H1 (cell line): ENCODE results near the gene ST14. TPM values are rescaled to one million over a fixed set of nuclear protein-coding genes. Genes with fewer than 3 reads are reported as not detected.

Source experiments
- CTCF ChIA-PET: fragments of 300-600 bp; sonication (Branson Sonifier 250); formaldehyde crosslinking; loops from one replicate; lab custom pipeline; 2021; ENCODE audit not compliant: partially characterized antibody; lab: Charles Lee
- POLR2A ChIA-PET: fragments of 300-600 bp; sonication (Branson Sonifier 250); formaldehyde crosslinking; loops from one replicate; lab custom pipeline; 2021; ENCODE audit warnings: inconsistent platforms; ENCODE audit not compliant: partially characterized antibody; lab: Charles Lee
- DNase-seq, 2 experiments: peaks; one replicate each; pipeline versions ENCODE4 v3.0.0 to v3.0.0-alpha.2; 2010 to 2022; ENCODE audit warnings: low spot score in 2 of 2, low read depth in 1 of 2, mixed read lengths in 1 of 2
- FAIRE-seq: peaks from 2 replicates; lab custom pipeline; 2011; peaks lifted over from hg19 to GRCh38; lab: Jason Lieb, UNC
- H2AFZ ChIP-seq: 2 replicates; pipeline ENCODE4 v1.8.1; 2012; ENCODE audit warnings: low read length, inconsistent platforms
- H2AK5ac ChIP-seq: 2 replicates; pipeline ENCODE4 v1.6.1; 2013; ENCODE audit warnings: low read depth, low read length
- H2BK120ac ChIP-seq: replicated peaks from 2 replicates; pipeline ENCODE3; 2013; ENCODE audit warnings: low read depth, low read length, inconsistent platforms
- H2BK12ac ChIP-seq: 2 replicates; pipeline ENCODE4 v1.6.1; 2013; ENCODE audit warnings: low read depth, low read length
- H2BK15ac ChIP-seq: 2 replicates; pipeline ENCODE4 v1.6.1; 2013; ENCODE audit warnings: low read length
- H2BK20ac ChIP-seq: 2 replicates; pipeline ENCODE4 v1.6.1; 2013; ENCODE audit warnings: low read length
- H2BK5ac ChIP-seq: 2 replicates; pipeline ENCODE4 v1.6.1; 2013; ENCODE audit warnings: low read depth, low read length
- H3K14ac ChIP-seq: 2 replicates; pipeline ENCODE4 v1.6.1; 2013; ENCODE audit warnings: inconsistent platforms; ENCODE audit not compliant: insufficient read length
- H3K18ac ChIP-seq: 2 replicates; pipeline ENCODE4 v1.6.1; 2013; ENCODE audit warnings: low read length; ENCODE audit errors: extremely low read depth
- H3K23ac ChIP-seq: 2 replicates; pipeline ENCODE4 v1.6.1; 2013; ENCODE audit warnings: inconsistent platforms; ENCODE audit not compliant: insufficient read length
- H3K23me2 ChIP-seq: 2 replicates; pipeline ENCODE4 v1.6.1; 2013; ENCODE audit warnings: low read depth, low read length
- H3K27ac ChIP-seq: 2 replicates; pipeline ENCODE4 v1.6.1; 2011; ENCODE audit warnings: low read depth, low read length, inconsistent platforms
- H3K27me3 ChIP-seq, 4 experiments: replicated peaks in 1 of 4; 1 replicate in 1 of 4; 2 replicates in 3 of 4; pipeline versions ENCODE4 v1.6.1 to v1.8.1; 2011 to 2013; ENCODE audit warnings: low read length in 3 of 4, mild to moderate bottlenecking in 3 of 4, inconsistent platforms in 2 of 4, mixed read lengths in 2 of 4, moderate library complexity in 1 of 4; ENCODE audit not compliant: control insufficient read depth in 3 of 4, insufficient read depth in 3 of 4; ENCODE audit errors: extremely low read depth in 1 of 4
- H3K36me3 ChIP-seq, 4 experiments: 2 replicates each; pipeline versions ENCODE4 v1.6.1 to v1.8.1; 2011 to 2013; ENCODE audit warnings: mild to moderate bottlenecking in 4 of 4, low read length in 3 of 4, moderate library complexity in 2 of 4, control low read depth in 1 of 4, inconsistent platforms in 1 of 4; ENCODE audit not compliant: insufficient read depth in 4 of 4, control insufficient read depth in 2 of 4
- H3K4ac ChIP-seq: replicated peaks from 2 replicates; pipeline ENCODE3; 2013; ENCODE audit warnings: low read length, low read depth, mixed read lengths, inconsistent platforms; ENCODE audit not compliant: insufficient read length
- H3K4me1 ChIP-seq, 4 experiments: replicated peaks in 1 of 4; 1 replicate in 1 of 4; 2 replicates in 3 of 4; pipeline versions ENCODE4 v1.6.1 to v1.8.1; 2011 to 2013; ENCODE audit warnings: low read length in 3 of 4, inconsistent platforms in 2 of 4, mixed read lengths in 1 of 4; ENCODE audit not compliant: insufficient read depth in 4 of 4, control insufficient read depth in 3 of 4
- H3K4me2 ChIP-seq, 2 experiments: 2 replicates each; pipeline versions ENCODE4 v1.6.1 to v1.8.1; 2011 to 2013; ENCODE audit warnings: low read depth in 2 of 2, low read length in 2 of 2, control low read depth in 1 of 2, inconsistent platforms in 1 of 2, mild to moderate bottlenecking in 1 of 2; ENCODE audit not compliant: insufficient read depth in 1 of 2
- H3K4me3 ChIP-seq, 4 experiments: fragments of 200-600, 300-600 bp in 1 of 4; sonication (generic), shearing (Covaris generic), sonication (Bioruptor Twin) in 1 of 4; 2 replicates each; pipeline versions ENCODE4 v1.5.1 to v1.8.1; 2011 to 2016; ENCODE audit warnings: low read length in 4 of 4, low read depth in 3 of 4, control low read depth in 2 of 4, inconsistent platforms in 2 of 4, mild to moderate bottlenecking in 2 of 4, mixed read lengths in 1 of 4, moderate library complexity in 1 of 4; ENCODE audit not compliant: insufficient read depth in 2 of 4; ENCODE audit errors: extremely low read depth in 1 of 4
- H3K56ac ChIP-seq: replicated peaks from 2 replicates; pipeline ENCODE3; 2013; ENCODE audit warnings: low read depth, mild to moderate bottlenecking, mixed read lengths, low read length, inconsistent platforms; ENCODE audit not compliant: insufficient read length
- H3K79me1 ChIP-seq: 2 replicates; pipeline ENCODE4 v1.6.1; 2013; ENCODE audit warnings: low read depth, low read length, control low read depth
- H3K79me2 ChIP-seq, 2 experiments: 2 replicates each; pipeline versions ENCODE4 v1.6.1 to v1.8.1; 2012 to 2013; ENCODE audit warnings: low read length in 2 of 2, mild to moderate bottlenecking in 2 of 2, inconsistent platforms in 1 of 2; ENCODE audit not compliant: insufficient read depth in 2 of 2, control insufficient read depth in 1 of 2
- H3K9ac ChIP-seq, 4 experiments: replicated peaks in 1 of 4; 1 replicate in 1 of 4; 2 replicates in 3 of 4; pipeline versions ENCODE4 v1.6.1 to v1.8.1; 2011 to 2013; ENCODE audit warnings: low read depth in 3 of 4, low read length in 3 of 4, control low read depth in 2 of 4, mild to moderate bottlenecking in 2 of 4, moderate library complexity in 2 of 4, inconsistent platforms in 1 of 4; ENCODE audit errors: extremely low read depth in 1 of 4
- H3K9me3 ChIP-seq, 2 experiments: 2 replicates each; pipeline versions ENCODE4 v1.6.1 to v1.8.1; 2012 to 2013; ENCODE audit warnings: mild to moderate bottlenecking in 2 of 2, moderate library complexity in 2 of 2, control low read depth in 1 of 2, inconsistent platforms in 1 of 2, low read depth in 1 of 2, low read length in 1 of 2, mixed read lengths in 1 of 2; ENCODE audit not compliant: insufficient read depth in 2 of 2
- H4K20me1 ChIP-seq, 2 experiments: replicated peaks in 1 of 2; 2 replicates each; pipeline versions ENCODE3 to v1.8.1; 2011 to 2013; ENCODE audit warnings: inconsistent platforms in 2 of 2, low read length in 2 of 2, mild to moderate bottlenecking in 1 of 2; ENCODE audit not compliant: insufficient read depth in 2 of 2, control insufficient read depth in 1 of 2
- H4K5ac ChIP-seq: 2 replicates; pipeline ENCODE4 v1.6.1; 2013; ENCODE audit warnings: low read length, low read depth, mixed read lengths, inconsistent platforms; ENCODE audit not compliant: insufficient read length
- H4K8ac ChIP-seq: 2 replicates; pipeline ENCODE4 v1.8.0; 2013; ENCODE audit warnings: mild to moderate bottlenecking, moderate library complexity, low read length, inconsistent platforms; ENCODE audit not compliant: insufficient read depth; ENCODE audit errors: extremely low read depth
- H4K91ac ChIP-seq: replicated peaks from 2 replicates; pipeline ENCODE3; 2013; ENCODE audit warnings: low read length, mixed read lengths, inconsistent platforms; ENCODE audit not compliant: insufficient read length
- ATF2 ChIP-seq: IDR thresholded peaks from 2 replicates; pipeline ENCODE4 v1.6.1; 2012; ENCODE audit warnings: low read length, inconsistent platforms
- CTBP2 ChIP-seq: IDR thresholded peaks from 2 replicates; pipeline ENCODE4 v1.7.0; 2011; ENCODE audit warnings: borderline replicate concordance, mild to moderate bottlenecking, moderate library complexity, mixed read lengths, low read length; ENCODE audit not compliant: insufficient read depth, insufficient read length
- E2F6 ChIP-seq: IDR thresholded peaks from 2 replicates; pipeline ENCODE4 v1.6.1; 2012; ENCODE audit warnings: inconsistent platforms
- EP300 ChIP-seq, 2 experiments: IDR thresholded peaks; 1 replicate in 1 of 2; 2 replicates in 1 of 2; pipeline ENCODE4 v1.6.1; 2011 to 2012; ENCODE audit warnings: low read depth in 2 of 2, low read length in 2 of 2, mild to moderate bottlenecking in 2 of 2, borderline replicate concordance in 1 of 2, inconsistent platforms in 1 of 2, moderate library complexity in 1 of 2
- MAFK ChIP-seq: IDR thresholded peaks from 2 replicates; pipeline ENCODE4 v1.6.1; 2012; ENCODE audit warnings: low read depth, mild to moderate bottlenecking, improper control_type of control experiment, low read length
- PHF8 ChIP-seq: fragments of 200-600 bp; sonication (generic); conservative IDR thresholded peaks from 2 replicates; pipeline ENCODE4 v1.7.1; 2012; ENCODE audit warnings: low read depth, mild to moderate bottlenecking, inconsistent platforms, low read length, moderate library complexity
- SIRT6 ChIP-seq: IDR thresholded peaks from one replicate; pipeline ENCODE4 v1.7.1; 2012; ENCODE audit warnings: low read length, inconsistent platforms
- SRF ChIP-seq: IDR thresholded peaks from 2 replicates; pipeline ENCODE4 v1.6.1; 2011; ENCODE audit warnings: mild to moderate bottlenecking, low read depth, low read length, moderate library complexity
- ZNF274 ChIP-seq: IDR thresholded peaks from 2 replicates; pipeline ENCODE4 v1.7.0; 2012; ENCODE audit warnings: low read length, borderline replicate concordance; ENCODE audit errors: extremely low read depth
- WGBS, 2 experiments: shearing (Covaris generic) in 1 of 2; methylation state at CpG; one replicate each; pipeline versions ENCODE4 v1.1.6 to v1.1.7; 2013 to 2015; ENCODE audit warnings: low lambda C conversion rate in 2 of 2, mixed read lengths in 2 of 2, inconsistent platforms in 1 of 2, low coverage in 1 of 2, missing lambda C conversion rate in 1 of 2; ENCODE audit not compliant: insufficient replicate concordance in 2 of 2, insufficient coverage in 1 of 2, insufficient read length in 1 of 2; ENCODE audit errors: extremely low coverage in 1 of 2, missing lambda C conversion rate in 1 of 2; 5-methylcytosine and 5-hydroxymethylcytosine counted together
- polyA plus RNA-seq, 7 experiments: library from polyadenylated mRNA; depleted of rRNA in 3 of 7; stranded (reverse) in 5 of 7; unstranded in 2 of 7; fragments of >200 nt in 5 of 7; fragments of 200-250 nt in 2 of 7; gene quantifications; 1 replicate in 5 of 7; 2 replicates in 1 of 7; 4 replicates in 1 of 7; pipeline versions ENCODE4 v1.2.1 to v1.2.3, GENCODE V29; 2011 to 2013; ENCODE audit warnings: missing spikeins in 2 of 7, mixed read lengths in 2 of 7
- total RNA-seq: library from RNA; stranded (reverse); fragmentation: NEBNext Ultra II Directional; extraction: Animal tissue kit (Norgen Biotek cat#: 25700); gene quantifications from 2 replicates; pipeline ENCODE4 v1.2.1, GENCODE V29; 2021

Gene ST14
- total and polyA plus RNA-seq, 2 of the 8 experiments (the other 6 are each of a cell fraction or from before 2014, with no cell fraction given): 22.4 to 24.9 TPM

- H3K9ac ChIP-seq: no peak overlapping the region
- H3K27me3 ChIP-seq: no peaks in the 10 kb centered on the region
- CTCF ChIA-PET: interaction anchor here (1.0 kb wide), 1 partner anchor 9 kb away, joined by 6 read pairs; no protein-coding TSS in a partner anchor
- H3K4me3 ChIP-seq: no peak overlapping the region
- no peaks in the 10 kb centered on the region for H3K23me2 ChIP-seq
- H2BK120ac ChIP-seq: no peak overlapping the region
- no peak overlapping the region for H4K91ac ChIP-seq
- peaks cover 6 to 8% of the 10 kb centered on the region in 2 experiments for H4K20me1 ChIP-seq
- H3K23ac ChIP-seq: no peak overlapping the region
- 88% methylated on average over 18 of the region's 19 CpGs; no CpG with 5 or more reads in 1 of the 2 experiments for WGBS, 2 experiments
- H4K8ac ChIP-seq: no peak overlapping the region; the same call in 1 of the 2 replicates
- no peak overlapping the region for H2BK15ac ChIP-seq
- no peak overlapping the region for H3K18ac ChIP-seq
- H3K14ac ChIP-seq: no peak overlapping the region
- no peak overlapping the region; the same call in 1 of the 2 replicates for H3K27ac ChIP-seq
- H4K5ac ChIP-seq: no peak overlapping the region
- H2AK5ac ChIP-seq: no peak overlapping the region
- no peak overlapping the region for H3K4ac ChIP-seq
- H3K36me3 ChIP-seq: peaks cover 23 to 74% (median 39%) of the 10 kb centered on the region in 4 experiments
- FAIRE-seq: no peak
- H3K4me2 ChIP-seq: no peak overlapping the region
- no peak overlapping the region for H2BK5ac ChIP-seq
- no peak overlapping the region for H2BK12ac ChIP-seq
- no peak overlapping the region for H3K56ac ChIP-seq
- peaks cover 2% of the 10 kb centered on the region; the same call in 1 of the 2 replicates for H3K79me1 ChIP-seq
- no peaks in the 10 kb centered on the region for H3K79me2 ChIP-seq
- peaks cover 0 to 13% (median 6%) of the 10 kb centered on the region in 4 experiments; a peak in 5 of 7 replicates for H3K4me1 ChIP-seq
- POLR2A ChIA-PET: interaction anchor here (1.6 kb wide), 1 partner anchor 12 kb away, joined by 3 read pairs; no protein-coding TSS in a partner anchor
- DNase-seq: no peak
- H2AFZ ChIP-seq: no peak overlapping the region
- no peak overlapping the region for H2BK20ac ChIP-seq
- H3K9me3 ChIP-seq: no peaks in the 10 kb centered on the region
- TF ChIP-seq PHF8: no peak
- TF ChIP-seq E2F6: no peak
- TF ChIP-seq MAFK: no peak
- no peak for TF ChIP-seq SIRT6
- no peak for TF ChIP-seq SRF
- no peak for TF ChIP-seq EP300 (IDR thresholded peaks at IDR 0.05; ENCODE audit: borderline replicate concordance in 1 of 2, low read depth in 2 of 2, low read length in 2 of 2)
- no peak for TF ChIP-seq CTBP2
- TF ChIP-seq ATF2: no peak
- no peak for TF ChIP-seq ZNF274
Observed at GRCh38 chr11:130141561-130142341, 17.8 kb upstream of the ST14 start.
